Measurements from ENCODE around the gene RIN1.
"Not testable (repeated sequence)": the region's sequence is repeated elsewhere in the genome, so short reads cannot be mapped to it uniquely, and the experiment has no call there.

DNA sequence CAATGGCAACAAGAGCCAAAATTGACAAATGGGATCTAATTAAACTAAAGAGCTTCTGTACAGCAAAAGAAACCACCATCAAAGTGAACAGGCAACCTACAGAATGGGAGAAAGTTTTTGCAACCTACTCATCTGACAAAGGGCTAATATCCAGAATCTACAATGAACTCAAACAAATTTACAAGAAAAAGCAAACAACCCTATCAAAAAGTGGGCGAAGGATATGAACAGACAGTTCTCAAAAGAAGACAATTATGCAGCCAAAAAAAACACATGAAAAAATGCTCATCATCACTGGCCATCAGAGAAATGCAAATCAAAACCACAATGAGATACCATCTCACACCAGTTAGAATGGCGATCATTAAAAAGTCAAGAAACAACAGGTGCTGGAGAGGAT lies 15.9 kb downstream of the RIN1 start:
- TF ChIP-seq, protein P1, sequence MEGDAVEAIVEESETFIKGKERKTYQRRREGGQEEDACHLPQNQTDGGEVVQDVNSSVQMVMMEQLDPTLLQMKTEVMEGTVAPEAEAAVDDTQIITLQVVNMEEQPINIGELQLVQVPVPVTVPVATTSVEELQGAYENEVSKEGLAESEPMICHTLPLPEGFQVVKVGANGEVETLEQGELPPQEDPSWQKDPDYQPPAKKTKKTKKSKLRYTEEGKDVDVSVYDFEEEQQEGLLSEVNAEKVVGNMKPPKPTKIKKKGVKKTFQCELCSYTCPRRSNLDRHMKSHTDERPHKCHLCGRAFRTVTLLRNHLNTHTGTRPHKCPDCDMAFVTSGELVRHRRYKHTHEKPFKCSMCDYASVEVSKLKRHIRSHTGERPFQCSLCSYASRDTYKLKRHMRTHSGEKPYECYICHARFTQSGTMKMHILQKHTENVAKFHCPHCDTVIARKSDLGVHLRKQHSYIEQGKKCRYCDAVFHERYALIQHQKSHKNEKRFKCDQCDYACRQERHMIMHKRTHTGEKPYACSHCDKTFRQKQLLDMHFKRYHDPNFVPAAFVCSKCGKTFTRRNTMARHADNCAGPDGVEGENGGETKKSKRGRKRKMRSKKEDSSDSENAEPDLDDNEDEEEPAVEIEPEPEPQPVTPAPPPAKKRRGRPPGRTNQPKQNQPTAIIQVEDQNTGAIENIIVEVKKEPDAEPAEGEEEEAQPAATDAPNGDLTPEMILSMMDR (IDR thresholded peaks at IDR 0.05), result not testable (repeated sequence)
- TF ChIP-seq POLR2A (IDR thresholded peaks at IDR 0.05), result not testable (repeated sequence)
